CMK (cell line): ENCODE data around the gene CDX1.

Source experiments
- DNase-seq: peaks from one replicate; pipeline ENCODE4 v3.0.0-alpha.2; 2010; ENCODE audit warnings: low read depth

Gene CDX1

DNA sequence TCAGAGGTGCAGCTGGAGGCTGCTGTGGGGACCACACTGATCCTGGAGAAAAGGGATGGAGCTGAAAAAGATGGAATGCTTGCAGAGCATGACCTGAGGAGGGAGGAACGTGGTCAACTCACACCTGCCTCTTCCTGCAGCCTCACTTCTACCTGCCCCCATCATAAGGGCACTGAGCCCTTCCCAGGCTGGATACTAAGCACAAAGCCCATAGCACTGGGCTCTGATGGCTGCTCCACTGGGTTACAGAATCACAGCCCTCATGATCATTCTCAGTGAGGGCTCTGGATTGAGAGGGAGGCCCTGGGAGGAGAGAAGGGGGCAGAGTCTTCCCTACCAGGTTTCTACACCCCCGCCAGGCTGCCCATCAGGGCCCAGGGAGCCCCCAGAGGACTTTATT lies 17.4 kb downstream of the CDX1 start:
- DNase-seq: no peak

DNA sequence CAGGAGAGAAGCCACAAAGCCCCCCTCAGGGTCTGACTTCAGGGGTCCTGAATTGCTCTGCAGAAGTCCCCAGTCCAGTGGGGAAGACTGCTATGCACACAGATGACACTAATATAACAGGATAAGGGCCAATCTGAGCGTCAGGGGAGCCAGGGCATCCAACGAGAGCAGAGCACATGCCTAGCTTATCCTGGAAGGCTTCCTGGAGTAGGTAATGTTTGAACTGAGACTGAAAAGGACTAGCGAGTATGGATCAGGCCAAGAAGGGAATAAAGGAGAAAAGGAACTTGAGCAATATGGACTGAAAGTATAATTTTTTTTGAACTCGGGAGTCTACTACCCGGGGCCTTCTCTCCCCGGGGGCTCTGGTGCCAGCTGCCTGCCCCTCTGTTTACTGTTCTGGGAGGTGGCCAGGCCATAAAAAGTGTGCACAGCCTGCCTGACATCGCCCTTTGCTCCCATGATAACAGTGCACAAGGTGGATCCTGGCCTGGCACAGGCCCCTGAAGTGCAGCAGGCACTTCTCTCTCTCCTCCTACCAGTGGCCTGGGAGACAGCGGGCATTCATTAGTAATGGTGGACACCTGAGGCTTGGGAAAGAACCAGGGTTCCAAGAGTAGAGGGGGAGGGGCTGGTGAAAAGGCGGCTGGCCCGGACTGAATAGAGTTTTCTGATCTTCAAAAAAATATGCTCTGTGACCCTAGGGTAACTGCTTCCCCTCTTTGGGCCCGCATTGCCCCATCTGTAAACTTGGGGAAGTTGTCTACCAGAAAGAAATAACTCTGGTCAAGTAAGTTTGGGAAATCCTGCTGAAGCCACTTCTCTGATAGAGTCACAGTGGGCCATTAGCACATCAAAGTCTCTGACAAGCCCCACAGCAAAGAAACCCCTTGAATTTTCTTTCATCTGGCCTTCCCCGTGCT lies 18.7 kb downstream of the CDX1 start:
- DNase-seq: no peak

DNA sequence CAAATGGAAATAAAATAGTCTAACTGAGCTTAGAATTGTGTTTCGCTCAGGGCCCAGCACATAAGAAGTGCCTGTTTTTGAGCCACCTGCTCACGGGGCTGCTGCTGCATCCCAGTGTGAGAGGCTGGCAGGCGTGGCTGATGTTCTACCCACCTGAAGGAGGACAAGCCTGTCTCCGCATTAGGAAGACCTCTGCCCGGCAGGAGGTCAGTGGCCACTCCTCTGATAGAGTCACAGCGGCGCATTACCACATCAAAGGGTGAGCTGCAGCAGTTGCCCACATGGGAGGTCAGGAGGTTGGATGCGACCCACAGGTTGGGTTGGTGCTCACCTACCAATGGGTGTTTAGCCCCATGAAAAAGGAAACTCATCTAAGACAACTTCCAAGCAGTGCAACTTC lies 19.6 kb downstream of the CDX1 start:
- DNase-seq: no peak

DNA sequence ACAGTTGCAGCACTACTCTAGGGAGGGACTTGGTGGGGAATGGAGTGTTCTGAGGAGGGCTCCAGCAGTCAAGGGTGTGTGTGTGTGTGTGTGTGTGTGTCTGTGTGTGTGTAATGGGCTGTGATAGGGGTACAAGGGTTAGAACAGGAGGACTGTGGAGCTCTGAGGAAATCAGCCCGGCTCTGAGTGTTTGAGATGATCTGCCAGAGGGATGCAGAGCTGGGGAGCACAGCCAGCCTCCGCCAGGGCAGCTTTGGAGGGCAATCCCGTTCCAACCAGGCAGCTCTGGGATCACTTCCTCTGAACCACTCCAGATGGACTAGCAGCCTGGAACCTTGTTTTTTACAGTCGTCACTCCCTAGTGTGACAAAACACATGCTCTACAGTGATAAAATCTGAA lies 20.3 kb downstream of the CDX1 start:
- no peak for DNase-seq

DNA sequence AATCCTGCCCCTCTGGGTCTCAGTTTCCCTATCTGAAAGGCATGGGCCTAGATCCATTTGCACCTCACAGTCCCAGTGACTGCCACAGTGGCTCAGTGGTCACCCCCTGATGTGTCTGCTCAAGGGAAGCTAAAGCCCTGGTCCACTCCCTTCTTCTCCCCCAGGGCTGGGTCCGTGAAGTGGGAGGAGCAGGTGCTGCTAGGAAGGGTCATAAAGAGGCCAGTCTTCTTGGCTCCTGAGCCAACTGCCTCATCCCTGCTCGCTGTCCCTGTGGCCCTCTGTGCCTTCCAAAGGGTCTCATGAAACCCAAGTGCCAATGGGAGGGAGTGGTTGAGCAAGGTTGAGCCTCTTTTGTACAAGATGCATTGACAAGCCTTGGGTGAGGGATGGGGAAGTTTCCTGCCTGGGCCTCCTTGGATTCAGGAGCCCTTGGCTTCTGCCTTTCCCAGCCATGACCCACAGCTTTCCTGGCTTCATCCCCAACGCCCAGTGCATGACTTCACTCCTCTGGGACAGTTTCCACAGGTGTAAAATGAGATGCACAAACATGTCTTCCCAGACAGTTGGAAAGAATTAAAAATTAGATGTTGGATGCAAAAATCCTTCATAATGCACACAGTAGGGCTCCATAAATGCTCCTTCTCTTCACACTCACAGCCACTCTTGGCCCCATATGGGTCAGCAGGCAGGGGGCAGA lies 21.7 kb downstream of the CDX1 start:
- no peak for DNase-seq

DNA sequence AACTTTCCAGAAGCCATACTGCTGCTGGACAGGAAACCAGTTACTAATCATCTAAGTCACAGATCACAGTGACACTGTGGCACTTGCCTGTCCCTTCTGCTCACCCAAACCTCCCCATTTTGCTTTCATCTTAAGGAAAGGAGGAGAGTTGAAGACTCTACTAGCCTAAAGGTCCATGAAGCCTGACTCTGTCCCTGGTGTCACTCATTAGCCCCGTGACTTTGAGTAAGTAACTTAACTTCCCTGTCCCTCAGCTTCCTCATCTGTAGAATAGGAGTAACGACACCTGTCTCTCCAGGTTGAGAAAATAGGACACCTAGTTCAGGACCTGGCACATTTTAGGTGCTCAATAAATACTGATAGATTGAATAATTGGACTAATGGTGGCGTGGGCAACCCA lies 22.7 kb downstream of the CDX1 start:
- DNase-seq: no peak

DNA sequence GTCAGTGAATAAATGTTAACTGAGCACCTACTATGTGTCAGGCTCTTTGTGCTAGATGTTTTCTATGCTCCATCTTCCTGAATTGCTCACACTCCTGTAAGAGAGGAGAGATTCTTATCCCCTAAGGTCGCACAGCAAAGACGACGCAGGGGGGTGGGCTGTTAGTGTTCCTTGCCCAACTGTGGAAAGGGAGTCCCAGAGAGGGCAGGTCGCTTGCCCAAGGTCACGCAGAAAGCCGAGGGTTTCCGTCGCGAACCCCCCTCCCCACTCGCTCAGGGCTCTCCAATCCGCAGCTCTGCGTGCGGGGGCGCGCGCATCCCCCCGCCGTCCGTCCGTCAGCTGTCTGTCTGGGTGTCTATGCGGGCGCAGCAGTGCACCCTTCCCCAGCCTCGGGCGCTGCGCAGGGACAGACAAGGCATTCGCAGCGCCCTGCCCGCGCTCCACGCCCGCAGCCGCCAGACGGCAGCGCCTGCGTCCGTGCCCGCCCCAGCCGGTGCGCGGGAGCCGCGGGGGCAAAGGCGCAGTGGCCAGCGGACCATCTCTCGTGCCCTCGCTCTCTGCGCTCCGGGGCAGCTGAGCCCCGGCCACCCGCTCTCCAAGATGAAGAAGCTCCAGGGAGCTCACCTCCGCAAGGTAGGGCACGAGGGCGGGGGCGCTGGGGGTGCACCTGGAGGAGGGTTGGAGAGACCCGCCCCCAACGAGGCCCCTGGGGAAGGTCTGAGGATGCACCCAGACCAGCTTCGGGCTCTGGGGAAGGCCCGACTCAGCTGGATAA lies 23.3 kb downstream of the CDX1 start, which contains the start of gene SLC6A7:
Gene SLC6A7, plus strand, starts transcription at position 335 of the 775 bp plus-strand sequence. Its CDS starts 266 bp downstream, at position 601.
- no peak for DNase-seq

DNA sequence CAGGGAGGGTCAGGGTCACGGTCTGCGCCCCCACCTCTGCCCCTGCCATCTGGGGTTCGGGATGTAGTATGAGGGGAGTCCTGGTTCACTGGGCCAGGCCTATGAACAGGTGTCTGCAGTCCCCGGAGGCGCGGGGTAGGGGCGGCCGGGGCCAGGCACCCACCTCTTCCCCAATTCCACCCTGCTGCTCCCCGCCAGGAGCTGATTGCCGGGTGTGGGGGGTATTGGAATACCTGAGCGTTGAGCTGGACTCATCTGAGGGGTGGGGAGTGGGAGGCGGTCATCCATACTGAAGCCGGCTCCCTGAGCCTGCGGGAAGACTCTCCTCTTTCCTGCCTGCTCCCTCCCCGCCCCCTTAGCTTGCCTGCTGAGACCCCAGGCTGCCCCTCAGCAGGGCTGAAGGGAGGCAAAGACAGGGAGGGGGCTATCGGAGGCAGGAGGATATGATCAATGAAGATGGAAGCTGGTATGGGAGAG lies 24.0 kb downstream of the CDX1 start:
- DNase-seq: no peak

DNA sequence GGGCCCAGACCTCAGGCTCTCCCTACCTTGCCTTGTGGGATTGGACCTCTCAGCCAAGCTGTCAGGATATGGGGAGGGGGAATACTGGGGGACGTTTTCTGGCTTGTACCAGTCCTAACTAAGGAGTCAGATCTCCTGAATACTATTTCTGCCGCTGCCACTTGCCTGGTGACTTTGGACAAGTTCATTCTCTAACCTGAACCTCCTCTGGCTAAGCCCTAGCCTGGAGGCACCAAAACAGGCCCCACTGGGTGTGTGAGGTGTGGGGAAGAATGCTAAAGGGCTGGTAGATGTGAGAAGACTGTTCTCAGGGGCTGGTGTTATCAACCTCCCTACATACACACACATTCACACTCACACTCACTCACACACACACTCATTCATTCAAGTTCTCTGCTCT lies 24.4 kb downstream of the CDX1 start:
- no peak for DNase-seq

DNA sequence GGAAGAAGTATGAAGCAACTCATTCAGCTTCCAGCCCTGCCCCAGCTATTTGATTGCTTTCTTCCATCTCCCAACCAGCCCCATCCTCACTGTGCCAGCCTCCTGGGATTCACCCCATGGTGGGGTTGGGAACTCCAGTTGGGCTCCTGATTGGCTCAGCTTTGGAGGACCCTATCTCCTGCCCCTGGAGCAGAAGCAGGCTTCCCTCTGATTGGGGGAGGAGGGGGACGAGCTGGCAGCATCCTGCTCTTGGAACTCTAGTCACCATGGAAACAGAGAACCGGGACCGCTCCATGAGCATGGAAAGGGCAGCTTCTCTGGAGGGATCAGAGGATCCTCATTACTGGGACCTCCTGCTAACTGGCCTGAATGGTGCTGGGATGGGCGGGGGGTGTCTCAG lies 25.9 kb downstream of the CDX1 start:
- no peak for DNase-seq

DNA sequence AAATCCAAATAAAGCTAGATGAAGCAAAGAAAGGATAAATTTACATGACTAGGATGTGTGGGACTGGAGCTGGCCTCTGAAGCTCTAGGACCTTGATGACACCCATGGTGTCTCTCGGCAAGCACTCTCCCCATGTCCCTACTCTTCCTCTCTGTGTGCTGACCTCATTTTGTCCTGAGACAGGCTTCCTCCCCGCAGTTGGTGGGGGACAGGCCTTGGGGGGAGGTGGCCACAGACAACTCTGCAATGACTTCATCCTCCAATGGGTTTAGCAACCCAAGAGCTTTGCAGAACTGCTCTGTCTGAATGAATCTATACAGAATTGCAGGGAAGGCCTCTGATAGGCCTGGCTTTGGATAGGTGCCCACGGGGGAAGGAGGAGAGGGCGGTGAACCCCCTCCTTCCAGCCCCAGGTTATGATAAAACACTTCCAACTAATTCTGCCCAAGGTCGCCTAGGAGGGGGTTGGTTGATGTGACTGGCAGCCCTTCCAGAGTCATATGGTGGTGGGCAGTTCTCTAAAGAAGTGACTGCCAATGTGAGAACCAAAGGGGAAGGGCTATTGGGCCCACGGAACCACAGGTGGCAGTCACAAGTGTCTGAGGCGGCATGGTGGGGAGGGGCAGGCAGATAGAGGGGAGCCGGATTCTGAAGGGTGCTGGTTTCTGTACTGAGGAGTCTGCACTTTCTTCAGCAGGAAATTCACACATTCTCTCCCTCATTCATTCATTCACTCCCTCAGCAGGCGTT lies 29.3 kb downstream of the CDX1 start:
- DNase-seq: no peak

DNA sequence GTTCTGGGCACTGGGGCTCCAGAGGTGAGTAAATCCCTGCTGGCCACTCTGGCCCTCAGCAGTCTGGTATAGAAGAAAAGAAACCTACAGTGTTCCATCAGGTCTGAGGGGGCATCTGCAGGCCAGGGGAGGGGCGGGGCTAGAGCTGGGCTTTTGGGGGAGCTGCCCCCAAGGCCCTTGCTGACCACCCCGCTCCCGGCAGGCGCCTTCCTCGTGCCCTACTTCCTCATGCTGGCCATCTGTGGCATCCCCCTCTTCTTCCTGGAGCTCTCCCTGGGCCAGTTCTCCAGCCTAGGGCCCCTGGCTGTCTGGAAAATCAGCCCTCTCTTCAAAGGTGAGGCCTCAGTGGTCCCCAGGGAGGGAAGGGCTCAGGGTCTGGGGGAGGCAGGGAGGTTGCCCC lies 29.9 kb downstream of the CDX1 start:
- no peak for DNase-seq

DNA sequence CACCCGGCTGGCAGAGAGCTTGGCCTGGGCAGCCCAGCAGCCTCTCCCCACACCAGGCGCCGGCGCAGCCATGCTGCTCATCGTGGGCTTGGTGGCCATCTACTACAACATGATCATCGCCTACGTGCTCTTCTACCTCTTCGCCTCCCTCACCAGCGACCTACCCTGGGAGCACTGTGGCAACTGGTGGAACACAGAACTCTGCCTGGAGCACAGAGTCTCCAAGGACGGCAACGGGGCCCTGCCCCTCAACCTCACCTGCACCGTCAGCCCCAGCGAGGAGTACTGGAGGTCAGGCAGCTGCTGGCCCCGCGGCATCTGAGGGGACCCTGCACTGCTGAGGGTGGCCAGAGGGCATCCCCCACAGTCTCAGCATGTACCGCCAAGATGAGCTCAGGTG lies 30.4 kb downstream of the CDX1 start:
- no peak for DNase-seq

DNA sequence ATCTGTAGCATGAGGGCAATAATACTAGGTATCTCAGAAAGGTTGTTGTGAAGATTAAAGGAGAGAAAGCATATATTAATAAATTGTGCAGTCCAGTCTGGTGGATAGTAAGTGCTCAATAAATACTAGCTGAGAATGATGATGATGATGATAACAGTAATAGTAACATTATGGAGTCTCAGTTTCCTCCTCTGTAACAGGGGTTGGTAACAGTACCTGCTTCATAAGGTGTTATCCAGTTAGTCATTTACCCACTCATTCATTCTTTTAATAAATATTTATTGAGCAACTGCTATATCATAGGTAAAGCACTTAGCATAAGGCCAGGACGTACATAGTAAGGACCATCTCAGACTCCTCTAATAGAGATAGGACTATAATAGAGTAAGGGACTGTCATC lies 30.9 kb downstream of the CDX1 start:
- no peak for DNase-seq

DNA sequence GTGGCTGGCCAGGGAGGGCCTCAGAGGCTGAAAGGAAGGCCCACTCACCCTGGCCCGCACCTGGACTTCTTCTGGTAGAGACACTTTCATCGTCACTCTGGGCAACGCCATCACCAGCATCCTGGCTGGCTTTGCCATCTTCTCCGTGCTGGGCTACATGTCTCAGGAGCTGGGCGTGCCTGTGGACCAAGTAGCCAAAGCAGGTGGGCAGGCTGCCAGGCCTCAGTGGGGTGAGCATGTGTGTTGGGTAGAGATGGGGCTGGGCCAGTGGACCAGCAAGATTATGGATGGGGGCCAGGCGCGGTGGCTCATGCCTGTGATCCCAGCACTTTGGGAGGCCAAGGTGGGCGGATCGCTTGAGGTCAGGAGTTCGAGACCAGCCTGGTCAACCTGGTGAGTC lies 35.9 kb downstream of the CDX1 start:
- no peak for DNase-seq

DNA sequence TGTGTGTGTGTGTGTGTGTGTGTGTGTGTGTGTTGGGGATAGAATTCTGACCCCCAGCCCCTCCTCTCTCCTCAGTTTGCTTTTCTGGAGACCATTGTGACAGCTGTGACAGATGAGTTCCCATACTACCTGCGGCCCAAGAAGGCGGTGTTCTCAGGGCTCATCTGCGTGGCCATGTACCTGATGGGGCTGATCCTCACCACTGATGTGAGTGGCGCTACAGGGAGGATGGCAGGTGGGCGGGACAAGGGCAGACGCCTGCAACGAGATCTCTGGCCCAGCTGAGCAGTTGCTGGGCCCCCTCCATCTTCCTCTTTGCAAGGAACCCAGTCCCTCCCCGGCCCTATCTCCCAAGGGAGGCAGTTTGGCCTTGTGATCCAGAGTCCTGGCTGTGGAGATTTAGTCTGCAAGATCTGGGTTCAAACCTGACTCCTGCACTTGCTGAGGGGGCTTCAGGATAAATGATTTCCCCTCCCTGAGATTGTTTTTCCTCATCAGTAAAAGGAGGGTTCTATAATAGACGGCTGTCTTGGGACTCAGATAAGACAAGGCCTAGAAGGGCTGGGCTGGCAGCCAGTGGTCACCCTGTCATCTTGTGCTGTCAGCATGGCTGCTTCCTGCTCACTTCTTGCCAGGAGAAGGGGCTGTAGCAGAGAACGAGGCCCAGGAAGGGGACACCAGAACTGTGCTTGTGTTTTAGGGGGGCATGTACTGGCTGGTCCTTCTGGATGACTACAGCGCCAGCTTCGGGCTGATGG lies 37.4 kb downstream of the CDX1 start:
- DNase-seq: no peak

DNA sequence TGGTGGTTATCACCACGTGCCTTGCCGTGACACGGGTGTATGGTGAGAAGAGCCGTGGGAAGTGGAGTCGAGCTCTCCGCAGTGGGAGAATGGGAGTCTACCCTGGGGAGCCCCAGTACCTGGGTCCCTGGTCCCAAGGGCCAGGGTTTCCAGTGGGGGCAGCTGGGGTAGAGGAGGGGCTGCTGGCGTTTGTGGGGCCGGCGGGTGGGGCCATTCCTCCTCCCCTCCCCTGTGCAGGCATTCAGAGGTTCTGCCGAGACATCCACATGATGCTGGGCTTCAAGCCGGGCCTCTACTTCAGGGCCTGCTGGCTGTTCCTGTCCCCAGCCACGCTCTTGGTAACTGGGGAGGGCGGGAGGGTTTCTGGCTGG lies 38.0 kb downstream of the CDX1 start:
- DNase-seq: no peak

DNA sequence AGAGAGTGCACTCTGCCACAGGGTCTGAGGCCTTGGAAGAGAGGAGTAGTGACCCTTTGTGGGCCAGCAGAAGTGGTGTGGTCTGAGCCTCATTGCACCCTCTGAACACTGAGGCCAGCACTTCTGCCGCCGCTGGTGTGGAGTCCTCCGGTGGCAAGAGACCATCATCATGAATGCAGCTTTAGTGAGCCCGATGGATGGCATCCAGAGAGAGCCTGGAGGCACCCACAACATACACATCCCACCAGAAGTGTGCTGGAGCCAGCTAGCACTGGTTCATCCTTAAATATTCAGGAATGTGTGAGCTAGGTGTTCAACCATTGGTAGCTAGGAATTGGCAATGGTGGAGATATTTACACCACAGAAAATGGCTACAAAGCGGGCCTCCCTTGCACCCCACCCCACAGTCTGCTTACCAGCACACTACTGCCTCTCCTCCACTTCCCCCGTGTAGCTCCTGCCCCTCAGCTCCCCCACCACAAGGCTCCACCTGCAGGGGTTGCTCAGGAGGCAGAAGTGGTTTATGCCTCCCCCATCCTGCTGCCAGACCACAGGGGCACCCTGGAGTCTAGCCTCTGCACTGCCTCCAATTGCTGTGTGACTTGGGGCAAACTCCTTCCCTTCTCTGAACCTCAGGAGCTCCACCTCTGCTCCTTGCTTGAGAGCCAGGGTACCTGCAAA lies 39.7 kb downstream of the CDX1 start:
- no peak for DNase-seq

DNA sequence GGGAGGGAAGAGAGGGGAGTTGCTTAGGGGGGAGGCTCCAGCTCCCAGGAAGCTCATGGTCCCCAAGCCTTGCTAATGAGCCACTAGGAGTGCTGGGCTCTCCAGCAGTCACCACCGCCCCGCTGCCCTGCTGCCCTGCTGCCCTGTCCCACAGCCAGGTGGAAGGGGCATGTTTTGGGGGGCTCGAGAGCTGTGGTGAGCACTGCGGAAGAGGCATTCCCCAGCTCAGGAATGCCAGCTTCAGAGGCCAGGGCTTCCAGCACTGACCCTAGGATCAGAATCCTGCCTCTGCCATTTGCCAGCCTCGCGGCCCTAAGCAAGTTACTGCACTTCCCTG lies 40.2 kb downstream of the CDX1 start:
- DNase-seq: no peak
